HL-60 (cell line): ENCODE results near the gene RGL1.

Experiments used
- DNase-seq, 2 experiments: peaks; one replicate each; pipeline ENCODE4 v3.0.0-alpha.2; 2010 to 2020; ENCODE audit warnings: low read depth in 1 of 2, low spot score in 1 of 2
- H3K27ac ChIP-seq: fragments of 250-450 bp; sonication (Bioruptor Pico); replicated peaks from 2 replicates; pipeline ENCODE4 v1.5.1; 2020; ENCODE audit warnings: mild to moderate bottlenecking, moderate library complexity
- H3K27me3 ChIP-seq: fragments of 250-450 bp; sonication (Bioruptor Pico); 2 replicates; pipeline ENCODE4 v1.5.1; 2021; ENCODE audit warnings: mild to moderate bottlenecking, moderate library complexity; ENCODE audit not compliant: insufficient read depth, poor library complexity, severe bottlenecking
- H3K4me3 ChIP-seq: replicated peaks from 2 replicates; pipeline ENCODE4 v1.5.1; 2011; ENCODE audit warnings: mild to moderate bottlenecking, control low read depth, low read length; ENCODE audit not compliant: insufficient read depth
- GABPA ChIP-seq: IDR thresholded peaks from 2 replicates; pipeline ENCODE4 v1.6.1; 2012; ENCODE audit warnings: low read depth
- POLR2AphosphoS5 ChIP-seq: IDR thresholded peaks from 2 replicates; pipeline ENCODE4 v1.6.1; 2012; ENCODE audit warnings: low read depth
- SPI1 ChIP-seq: IDR thresholded peaks from 2 replicates; pipeline ENCODE4 v1.6.1; 2012; ENCODE audit warnings: low read depth, mild to moderate bottlenecking, borderline replicate concordance
- TF ChIP-seq, protein P1 (sequence below): IDR thresholded peaks from one replicate; pipeline ENCODE4 v1.5.1; 2011; ENCODE audit warnings: low read length, control low read depth, inconsistent platforms; ENCODE audit not compliant: insufficient read depth
- TF ChIP-seq, protein P2 (sequence below): IDR thresholded peaks from 2 replicates; pipeline ENCODE4 v1.6.1; 2012; ENCODE audit warnings: low read depth; ENCODE audit not compliant: insufficient replicate concordance

Gene RGL1

DNA sequence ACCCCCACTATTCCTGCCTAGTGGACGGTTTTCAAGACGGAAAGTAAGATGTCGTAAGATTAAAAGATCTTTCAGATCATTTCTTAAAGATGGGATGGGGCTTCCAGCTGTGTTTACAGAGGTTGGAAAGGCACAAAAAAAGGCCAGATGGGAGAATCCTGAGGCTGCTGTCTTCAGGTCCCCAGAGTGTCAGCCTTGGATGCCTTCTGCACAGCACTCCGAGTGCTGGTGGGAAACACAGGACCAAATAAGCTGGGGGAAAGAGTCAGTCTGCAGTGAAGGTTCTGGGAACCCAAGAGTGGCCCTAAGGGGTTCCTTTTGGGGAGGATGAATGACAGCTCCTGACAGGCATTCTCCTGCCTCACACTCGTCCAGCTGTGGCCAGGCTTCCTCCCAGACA is 136.1 kb downstream of the RGL1 start:
- TF ChIP-seq GABPA (no peak), POLR2AphosphoS5 (no peak)
- TF ChIP-seq, protein P1, sequence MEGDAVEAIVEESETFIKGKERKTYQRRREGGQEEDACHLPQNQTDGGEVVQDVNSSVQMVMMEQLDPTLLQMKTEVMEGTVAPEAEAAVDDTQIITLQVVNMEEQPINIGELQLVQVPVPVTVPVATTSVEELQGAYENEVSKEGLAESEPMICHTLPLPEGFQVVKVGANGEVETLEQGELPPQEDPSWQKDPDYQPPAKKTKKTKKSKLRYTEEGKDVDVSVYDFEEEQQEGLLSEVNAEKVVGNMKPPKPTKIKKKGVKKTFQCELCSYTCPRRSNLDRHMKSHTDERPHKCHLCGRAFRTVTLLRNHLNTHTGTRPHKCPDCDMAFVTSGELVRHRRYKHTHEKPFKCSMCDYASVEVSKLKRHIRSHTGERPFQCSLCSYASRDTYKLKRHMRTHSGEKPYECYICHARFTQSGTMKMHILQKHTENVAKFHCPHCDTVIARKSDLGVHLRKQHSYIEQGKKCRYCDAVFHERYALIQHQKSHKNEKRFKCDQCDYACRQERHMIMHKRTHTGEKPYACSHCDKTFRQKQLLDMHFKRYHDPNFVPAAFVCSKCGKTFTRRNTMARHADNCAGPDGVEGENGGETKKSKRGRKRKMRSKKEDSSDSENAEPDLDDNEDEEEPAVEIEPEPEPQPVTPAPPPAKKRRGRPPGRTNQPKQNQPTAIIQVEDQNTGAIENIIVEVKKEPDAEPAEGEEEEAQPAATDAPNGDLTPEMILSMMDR = no peak
- no peak overlapping the region for H3K4me3 ChIP-seq
- no peak for DNase-seq
- H3K27me3 ChIP-seq = no peaks in the 10 kb centered on the region
- no peak overlapping the region for H3K27ac ChIP-seq

DNA sequence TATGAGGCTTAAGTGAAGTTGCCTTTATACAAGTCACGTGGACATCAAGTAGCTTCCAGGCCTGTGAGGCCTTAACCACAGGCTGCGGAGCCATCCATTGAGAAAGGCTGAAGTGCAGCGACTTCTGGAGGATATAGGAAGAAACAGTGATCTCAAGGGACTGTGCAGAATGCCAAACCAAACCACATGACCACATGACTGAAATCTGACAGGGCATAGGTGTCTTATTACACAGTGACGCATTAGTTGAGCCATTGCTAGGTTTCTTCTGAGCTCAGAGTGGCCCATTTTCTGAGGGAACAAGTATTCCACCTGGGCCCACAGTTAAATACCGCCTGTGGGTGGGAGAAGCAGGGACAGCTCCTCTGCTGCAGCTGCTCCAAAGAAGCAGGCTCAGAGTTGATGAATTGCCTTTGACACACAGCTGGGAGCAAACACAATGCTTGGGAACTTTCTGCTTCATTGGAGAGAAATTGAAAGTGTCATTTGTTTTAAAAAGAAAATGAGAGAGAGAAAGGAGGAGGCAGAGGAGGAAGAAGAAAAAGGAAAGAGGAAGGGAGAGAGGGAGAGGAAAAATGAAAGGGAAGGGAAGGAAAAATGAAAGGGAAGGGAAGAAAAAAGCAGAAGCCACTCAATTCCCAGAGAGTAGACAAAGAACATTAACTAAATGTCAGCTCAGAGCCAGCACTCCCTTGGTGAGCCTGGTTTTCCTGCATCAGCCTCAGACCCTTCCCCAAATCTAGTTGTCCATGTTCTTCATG is 138.2 kb downstream of the RGL1 start:
- peak; percentile 83 to 96 for DNase-seq
- H3K27me3 ChIP-seq = no peaks in the 10 kb centered on the region
- TF ChIP-seq, protein P2, sequence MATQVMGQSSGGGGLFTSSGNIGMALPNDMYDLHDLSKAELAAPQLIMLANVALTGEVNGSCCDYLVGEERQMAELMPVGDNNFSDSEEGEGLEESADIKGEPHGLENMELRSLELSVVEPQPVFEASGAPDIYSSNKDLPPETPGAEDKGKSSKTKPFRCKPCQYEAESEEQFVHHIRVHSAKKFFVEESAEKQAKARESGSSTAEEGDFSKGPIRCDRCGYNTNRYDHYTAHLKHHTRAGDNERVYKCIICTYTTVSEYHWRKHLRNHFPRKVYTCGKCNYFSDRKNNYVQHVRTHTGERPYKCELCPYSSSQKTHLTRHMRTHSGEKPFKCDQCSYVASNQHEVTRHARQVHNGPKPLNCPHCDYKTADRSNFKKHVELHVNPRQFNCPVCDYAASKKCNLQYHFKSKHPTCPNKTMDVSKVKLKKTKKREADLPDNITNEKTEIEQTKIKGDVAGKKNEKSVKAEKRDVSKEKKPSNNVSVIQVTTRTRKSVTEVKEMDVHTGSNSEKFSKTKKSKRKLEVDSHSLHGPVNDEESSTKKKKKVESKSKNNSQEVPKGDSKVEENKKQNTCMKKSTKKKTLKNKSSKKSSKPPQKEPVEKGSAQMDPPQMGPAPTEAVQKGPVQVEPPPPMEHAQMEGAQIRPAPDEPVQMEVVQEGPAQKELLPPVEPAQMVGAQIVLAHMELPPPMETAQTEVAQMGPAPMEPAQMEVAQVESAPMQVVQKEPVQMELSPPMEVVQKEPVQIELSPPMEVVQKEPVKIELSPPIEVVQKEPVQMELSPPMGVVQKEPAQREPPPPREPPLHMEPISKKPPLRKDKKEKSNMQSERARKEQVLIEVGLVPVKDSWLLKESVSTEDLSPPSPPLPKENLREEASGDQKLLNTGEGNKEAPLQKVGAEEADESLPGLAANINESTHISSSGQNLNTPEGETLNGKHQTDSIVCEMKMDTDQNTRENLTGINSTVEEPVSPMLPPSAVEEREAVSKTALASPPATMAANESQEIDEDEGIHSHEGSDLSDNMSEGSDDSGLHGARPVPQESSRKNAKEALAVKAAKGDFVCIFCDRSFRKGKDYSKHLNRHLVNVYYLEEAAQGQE = no peak
- no peak for TF ChIP-seq GABPA
- TF ChIP-seq SPI1 = no peak
- TF ChIP-seq, protein P1 = peak; percentile 10
- peak; percentile 59; the same call in 1 of the 2 replicates for TF ChIP-seq POLR2AphosphoS5
- H3K4me3 ChIP-seq = no peak overlapping the region
- peak overlapping the region; percentile 15; the same call in 1 of the 2 replicates for H3K27ac ChIP-seq

DNA sequence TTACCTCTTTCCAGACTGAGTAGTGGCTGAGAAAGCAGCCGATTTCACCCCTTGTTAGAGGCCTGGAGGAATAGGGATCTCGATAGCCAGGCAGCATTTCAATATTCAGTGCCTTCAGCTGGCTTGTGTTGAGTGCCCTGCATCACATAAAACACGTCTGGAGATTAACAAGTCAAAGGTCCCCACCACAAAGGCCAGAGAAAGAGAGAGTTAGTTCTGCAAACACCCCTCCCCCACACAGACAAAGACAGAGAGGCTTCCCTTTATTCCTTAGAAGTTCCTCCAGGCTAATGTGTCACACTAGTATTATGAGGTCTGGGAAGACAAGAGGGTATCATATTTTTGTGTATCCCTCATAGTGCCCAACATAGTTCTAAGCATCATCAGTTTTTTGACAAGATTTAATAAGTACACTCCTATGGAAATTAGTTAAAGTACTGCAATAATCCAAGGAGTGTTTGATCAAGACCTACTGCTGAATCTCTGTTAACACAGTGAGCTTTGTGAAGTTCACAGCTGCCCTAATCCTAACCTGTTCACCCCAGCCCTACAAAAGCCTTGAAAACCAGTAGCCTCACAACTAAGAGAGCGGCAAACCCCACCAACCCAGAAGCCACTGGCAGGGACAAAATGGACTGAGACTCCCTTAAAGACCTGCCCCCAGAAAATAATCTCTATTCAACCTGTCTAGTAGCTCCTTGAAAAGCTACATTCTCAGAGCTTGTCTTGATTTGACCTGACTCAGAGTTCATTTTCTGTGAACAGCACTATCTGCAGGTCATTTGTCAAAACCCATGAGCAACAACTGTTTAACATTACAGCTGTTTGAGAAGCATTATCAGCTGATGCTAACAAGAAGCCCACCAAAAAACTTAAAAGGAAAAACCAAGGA is 140.8 kb downstream of the RGL1 start:
- TF ChIP-seq GABPA = no peak
- 0 out of 2 replicates have a peak, but pooled peaks have one; percentile 29 for TF ChIP-seq POLR2AphosphoS5
- no peaks in the 10 kb centered on the region for H3K27me3 ChIP-seq
- DNase-seq = peak in 1 of 2 experiments; percentile 63
- H3K27ac ChIP-seq = no peak overlapping the region
- H3K4me3 ChIP-seq = no peak overlapping the region

DNA sequence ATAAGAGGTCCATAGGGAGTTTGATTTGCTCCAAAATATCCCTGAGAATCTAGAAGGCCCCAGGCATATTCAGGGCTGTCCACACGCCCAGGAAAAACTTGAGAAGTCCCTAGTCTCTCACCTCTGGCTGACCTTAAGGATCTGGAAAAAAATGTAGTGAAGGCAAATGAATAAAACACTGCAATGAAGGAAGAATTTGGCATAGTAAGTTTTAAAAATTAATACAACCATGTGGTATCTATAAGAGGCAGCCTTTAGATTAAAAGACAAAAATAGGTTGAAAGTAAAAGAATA is 141.3 kb downstream of the RGL1 start:
- no peak for DNase-seq
- TF ChIP-seq GABPA = no peak
- TF ChIP-seq SPI1 = no peak
- TF ChIP-seq POLR2AphosphoS5 = no peak
- no peaks in the 10 kb centered on the region for H3K27me3 ChIP-seq
- no peak overlapping the region for H3K4me3 ChIP-seq
- H3K27ac ChIP-seq = no peak overlapping the region

DNA sequence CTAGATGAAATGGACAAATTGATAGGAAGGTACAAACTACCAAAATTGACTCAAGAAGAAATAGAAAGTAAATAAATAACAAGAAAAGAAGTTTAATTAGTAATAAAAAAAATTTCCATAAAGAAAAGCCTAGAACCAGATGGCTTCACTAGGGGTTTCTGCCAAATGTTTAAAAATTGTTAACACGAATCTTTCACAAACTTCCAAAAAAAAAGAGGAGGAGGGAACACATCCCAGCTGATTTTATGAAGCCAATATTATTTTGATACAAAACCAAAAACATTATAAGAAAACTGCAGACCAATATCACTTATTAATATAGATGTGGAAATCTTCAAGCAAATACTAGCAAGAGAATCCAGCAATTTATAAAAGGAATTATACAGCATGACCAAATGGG is 143.1 kb downstream of the RGL1 start:
- Histone ChIP-seq H3K4me3 (no peak overlapping the region), H3K27me3 (no peaks in the 10 kb centered on the region), H3K27ac (no peak overlapping the region)
- TF ChIP-seq SPI1 = no peak
- TF ChIP-seq GABPA = no peak
- TF ChIP-seq POLR2AphosphoS5 = no peak
- TF ChIP-seq, protein P2 = no peak
- TF ChIP-seq, protein P1 = no peak
- DNase-seq = no peak
